Endodermal cell (in vitro differentiated cells): ENCODE data around the gene CRYAA. TPM values are rescaled to one million over a fixed set of nuclear protein-coding genes. Genes with fewer than 3 reads are reported as not detected.

Experiments used
- DNase-seq: peaks from one replicate; pipeline ENCODE4 v3.0.0-alpha.2; 2017
- H3K27ac ChIP-seq: 2 replicates; pipeline ENCODE4 v1.5.1; 2013; ENCODE audit warnings: mild to moderate bottlenecking, low read depth, low read length, moderate library complexity
- H3K27me3 ChIP-seq: 2 replicates; pipeline ENCODE4 v1.6.1; 2013; ENCODE audit warnings: mild to moderate bottlenecking, low read length, moderate library complexity; ENCODE audit not compliant: insufficient read depth, control insufficient read depth, poor library complexity, severe bottlenecking
- H3K36me3 ChIP-seq: 2 replicates; pipeline ENCODE4 v1.7.0; 2013; ENCODE audit warnings: mild to moderate bottlenecking, low read length, moderate library complexity; ENCODE audit not compliant: control insufficient read depth, insufficient read depth
- H3K4me1 ChIP-seq: one replicate; pipeline ENCODE4 v1.7.0; 2013; ENCODE audit warnings: low read length; ENCODE audit not compliant: control insufficient read depth, insufficient read depth
- H3K4me3 ChIP-seq: 2 replicates; pipeline ENCODE4 v1.5.1; 2013; ENCODE audit warnings: mild to moderate bottlenecking, low read length, moderate library complexity
- H3K9ac ChIP-seq: 2 replicates; pipeline ENCODE4 v1.6.1; 2013; ENCODE audit warnings: mild to moderate bottlenecking, low read length, moderate library complexity; ENCODE audit not compliant: poor library complexity, severe bottlenecking; ENCODE audit errors: extremely low read depth
- H3K9me3 ChIP-seq: 2 replicates; pipeline ENCODE4 v1.6.1; 2013; ENCODE audit warnings: mild to moderate bottlenecking, low read length, moderate library complexity; ENCODE audit not compliant: control insufficient read depth
- H3K27ac Mint-ChIP-seq: 2 replicates; pipeline ENCODE4 v1.8.0; 2020; ENCODE audit warnings: mixed read lengths
- H3K27me3 Mint-ChIP-seq: 2 replicates; pipeline ENCODE4 v1.8.0; 2021; ENCODE audit warnings: mild to moderate bottlenecking, mixed read lengths; ENCODE audit not compliant: insufficient read depth
- H3K36me3 Mint-ChIP-seq: 2 replicates; pipeline ENCODE4 v1.8.0; 2020; ENCODE audit warnings: low read depth, mixed read lengths
- H3K4me1 Mint-ChIP-seq: 2 replicates; pipeline ENCODE4 v1.8.0; 2020; ENCODE audit warnings: mixed read lengths
- H3K4me3 Mint-ChIP-seq: 2 replicates; pipeline ENCODE4 v1.8.0; 2020; ENCODE audit warnings: mild to moderate bottlenecking, moderate library complexity, mixed read lengths
- H3K9me3 Mint-ChIP-seq: 2 replicates; pipeline ENCODE4 v1.8.0; 2020; ENCODE audit warnings: mild to moderate bottlenecking, mixed read lengths
- CTCF ChIP-seq: fragments of 200-600 bp; sonication (generic); conservative IDR thresholded peaks from 2 replicates; pipeline ENCODE4 v1.5.0; 2021; ENCODE audit warnings: antibody characterized with exemption, mild to moderate bottlenecking
- WGBS, 2 experiments: methylation state at CpG; one replicate each; pipeline versions ENCODE4 v1.1.5 to v1.1.7; 2013; ENCODE audit warnings: missing lambda C conversion rate in 2 of 2, mixed read lengths in 1 of 2; ENCODE audit not compliant: insufficient coverage in 1 of 2, insufficient read length in 1 of 2; 5-methylcytosine and 5-hydroxymethylcytosine counted together
- total RNA-seq, 2 donors: library from RNA; stranded (reverse); fragmentation: NEBNext Ultra II Directional in 1 of 2; extraction: Animal tissue kit (Norgen Biotek cat#: 25700) in 1 of 2; gene quantifications; 2 replicates in 1 of 2; 3 replicates in 1 of 2; pipeline ENCODE4 v1.2.1, GENCODE V29; 2021

The CRYAA gene
- total RNA-seq, 2 donors from 2014 or later: not detected

GRCh38 chr21:43206231-43207042 lies 37.6 kb downstream of the CRYAA start:
- WGBS, 2 experiments: 88 to 89% methylated on average over 10 to 18 of the region's 18 CpGs
- Histone ChIP-seq H3K4me1 (no peaks in the 10 kb centered on the region), H3K27me3 (no peaks in the 10 kb centered on the region), H3K9ac (no peak overlapping the region), H3K4me3 (no peak overlapping the region), H3K27ac (no peak overlapping the region), H3K9me3 (peaks cover 8% of the 10 kb centered on the region), H3K36me3 (no peaks in the 10 kb centered on the region)
- Mint-ChIP-seq H3K9me3 (peaks cover 12% of the 10 kb centered on the region), H3K27ac (no peak overlapping the region), H3K4me1 (peaks cover 6% of the 10 kb centered on the region), H3K36me3 (no peaks in the 10 kb centered on the region), H3K4me3 (no peak overlapping the region), H3K27me3 (peaks cover 2% of the 10 kb centered on the region)
- TF ChIP-seq CTCF: no peak
- peak; percentile 29 for DNase-seq

- Histone ChIP-seq H3K4me3 (no peak overlapping the region), H3K9ac (no peak overlapping the region), H3K27ac (no peak overlapping the region), H3K9me3 (peaks cover 3% of the 10 kb centered on the region), H3K4me1 (no peaks in the 10 kb centered on the region), H3K27me3 (no peaks in the 10 kb centered on the region), H3K36me3 (no peaks in the 10 kb centered on the region)
- Mint-ChIP-seq H3K9me3 (peaks cover 7% of the 10 kb centered on the region), H3K36me3 (no peaks in the 10 kb centered on the region), H3K27ac (no peak overlapping the region), H3K4me1 (peaks cover 6% of the 10 kb centered on the region), H3K4me3 (no peak overlapping the region), H3K27me3 (peaks cover 2% of the 10 kb centered on the region)
- DNase-seq: peak; percentile 17
- no peak for TF ChIP-seq CTCF
- WGBS, 2 experiments: 90 to 98% methylated on average over 2 to 6 of the region's 6 CpGs
These were observed 38.2 kb downstream of the CRYAA start for GRCh38 chr21:43207043-43207315.

GRCh38 chr21:43207868-43208267 lies 39.1 kb downstream of the CRYAA start:
- H3K9me3 ChIP-seq: no peaks in the 10 kb centered on the region
- WGBS, 2 experiments: 89 to 100% methylated on average over 2 to 6 of the region's 6 CpGs
- no peak overlapping the region for H3K4me3 ChIP-seq
- no peaks in the 10 kb centered on the region for H3K36me3 ChIP-seq
- no peak overlapping the region for H3K4me3 Mint-ChIP-seq
- no peak overlapping the region for H3K27ac ChIP-seq
- no peaks in the 10 kb centered on the region for H3K4me1 ChIP-seq
- H3K27me3 ChIP-seq: no peaks in the 10 kb centered on the region
- DNase-seq: peak; percentile 29
- no peak overlapping the region for H3K27ac Mint-ChIP-seq
- TF ChIP-seq CTCF: no peak
- H3K27me3 Mint-ChIP-seq: peaks cover 2% of the 10 kb centered on the region
- H3K36me3 Mint-ChIP-seq: no peaks in the 10 kb centered on the region
- no peak overlapping the region for H3K9ac ChIP-seq
- peaks cover 4% of the 10 kb centered on the region for H3K9me3 Mint-ChIP-seq
- peaks cover 6% of the 10 kb centered on the region for H3K4me1 Mint-ChIP-seq
